SK-N-SH (cell line): ENCODE data around the gene TMEM35B. TPM values are rescaled to one million over a fixed set of nuclear protein-coding genes. Genes with fewer than 3 reads are reported as not detected.

Experiments used
- CTCF ChIA-PET: fragments of 300-600, 350-600 bp; formaldehyde crosslinking; extraction: SDS; loops from one replicate; lab custom pipeline; 2021; lab: Yijun Ruan, JAX
- POLR2A ChIA-PET: fragments of 350-600 bp; sonication (Branson Sonifier 250); formaldehyde crosslinking; extraction: SDS; loops from one replicate; lab custom pipeline; 2020; ENCODE audit warnings: antibody characterized with exemption, inconsistent platforms; lab: Yijun Ruan, JAX
- DNase-seq: peaks from one replicate; pipeline ENCODE4 v3.0.0; 2012
- H2AFZ ChIP-seq: fragments of 200-600 bp; sonication (generic); 2 replicates; pipeline ENCODE4 v1.8.1; 2016; ENCODE audit warnings: antibody characterized with exemption, mild to moderate bottlenecking, low read depth
- H3F3A ChIP-seq: fragments of 200-600 bp; sonication (generic); replicated peaks from 2 replicates; pipeline ENCODE3; 2016; ENCODE audit warnings: antibody characterized with exemption, mild to moderate bottlenecking; ENCODE audit not compliant: insufficient read depth
- H3K27ac ChIP-seq, 2 experiments: fragments of 200-500 bp in 1 of 2; fragments of 200-600 bp in 1 of 2; sonication (Bioruptor generic) in 1 of 2; sonication (generic), shearing (Covaris generic) in 1 of 2; 2 replicates each; pipeline versions ENCODE4 v1.5.1 to v1.6.1; 2014 to 2016; ENCODE audit warnings: low read depth in 2 of 2, inconsistent platforms in 1 of 2, low read length in 1 of 2, mild to moderate bottlenecking in 1 of 2, mixed read lengths in 1 of 2
- H3K27me3 ChIP-seq: fragments of 200-600 bp; sonication (generic), shearing (Covaris generic); 2 replicates; pipeline ENCODE4 v1.6.1; 2016; ENCODE audit warnings: mixed run types; ENCODE audit not compliant: insufficient read depth
- H3K36me3 ChIP-seq, 2 experiments: fragments of 200-500 bp in 1 of 2; fragments of 200-600 bp in 1 of 2; sonication (Bioruptor generic) in 1 of 2; sonication (generic) in 1 of 2; replicated peaks in 1 of 2; 2 replicates each; pipeline versions ENCODE3 to v1.5.1; 2014 to 2016; ENCODE audit warnings: low read length in 1 of 2, mild to moderate bottlenecking in 1 of 2; ENCODE audit not compliant: insufficient read depth in 2 of 2, control insufficient read depth in 1 of 2
- H3K4me1 ChIP-seq, 2 experiments: fragments of 200-500 bp in 1 of 2; fragments of 200-600 bp in 1 of 2; sonication (Bioruptor generic) in 1 of 2; sonication (generic), shearing (Covaris generic) in 1 of 2; 2 replicates each; pipeline versions ENCODE4 v1.5.1 to v1.6.1; 2014 to 2016; ENCODE audit warnings: low read depth in 1 of 2, low read length in 1 of 2, mixed run types in 1 of 2; ENCODE audit not compliant: insufficient read depth in 2 of 2, control insufficient read depth in 1 of 2
- H3K4me2 ChIP-seq: fragments of 200-600 bp; sonication (generic), shearing (Covaris generic); 2 replicates; pipeline ENCODE4 v1.6.1; 2017; ENCODE audit warnings: mixed run types
- H3K4me3 ChIP-seq, 2 experiments: fragments of 200-500 bp in 1 of 2; fragments of 200-600 bp in 1 of 2; sonication (Bioruptor generic) in 1 of 2; sonication (generic), shearing (Covaris generic) in 1 of 2; 2 replicates each; pipeline versions ENCODE4 v1.5.1 to v1.8.1; 2014 to 2016; ENCODE audit warnings: low read depth in 2 of 2, inconsistent platforms in 1 of 2, low read length in 1 of 2, mild to moderate bottlenecking in 1 of 2, mixed read lengths in 1 of 2, moderate library complexity in 1 of 2
- H3K79me2 ChIP-seq: fragments of 200-600 bp; sonication (generic); 2 replicates; pipeline ENCODE4 v1.8.1; 2017; ENCODE audit warnings: mild to moderate bottlenecking; ENCODE audit not compliant: insufficient read depth
- H3K9ac ChIP-seq: fragments of 200-600 bp; sonication (generic); 2 replicates; pipeline ENCODE4 v1.6.1; 2017; ENCODE audit warnings: mixed run types
- H3K9me2 ChIP-seq: fragments of 200-600 bp; sonication (generic); 2 replicates; pipeline ENCODE4 v1.6.1; 2017; ENCODE audit warnings: mixed run types
- H3K9me3 ChIP-seq: fragments of 200-600 bp; sonication (generic); 2 replicates; pipeline ENCODE4 v1.6.1; 2017; ENCODE audit warnings: mixed run types, mild to moderate bottlenecking, moderate library complexity
- H4K20me1 ChIP-seq: fragments of 200-600 bp; sonication (generic); 2 replicates; pipeline ENCODE4 v1.6.1; 2017; ENCODE audit warnings: mild to moderate bottlenecking, mixed run types; ENCODE audit not compliant: insufficient read depth
- FOSL2 ChIP-seq: IDR thresholded peaks from 2 replicates; pipeline ENCODE4 v1.4.0; 2012; ENCODE audit warnings: low read depth, mild to moderate bottlenecking, moderate library complexity, borderline replicate concordance
- FOXJ3 ChIP-seq: sonication (generic); formaldehyde crosslinking; IDR thresholded peaks from 2 replicates; pipeline ENCODE4 v1.5.1; 2020; ENCODE audit warnings: mild to moderate bottlenecking, missing genetic modification reagents
- GABPA ChIP-seq: IDR thresholded peaks from 2 replicates; pipeline ENCODE4 v1.4.0; 2012; ENCODE audit warnings: low read depth, mild to moderate bottlenecking
- GATA2 ChIP-seq: sonication (generic); formaldehyde crosslinking; IDR thresholded peaks from 2 replicates; pipeline ENCODE4 v1.5.0; 2020; ENCODE audit warnings: mild to moderate bottlenecking, missing genetic modification reagents
- IRF3 ChIP-seq: fragments of 150-350 bp; IDR thresholded peaks from 2 replicates; pipeline ENCODE4 v1.6.1; 2016; ENCODE audit warnings: mild to moderate bottlenecking, low read depth, low read length
- JUND ChIP-seq: IDR thresholded peaks from 2 replicates; pipeline ENCODE4 v1.4.0; 2012
- MEF2A ChIP-seq: IDR thresholded peaks from 2 replicates; pipeline ENCODE4 v1.4.0; 2012; ENCODE audit warnings: low read depth, borderline replicate concordance
- MXI1 ChIP-seq: IDR thresholded peaks from 2 replicates; pipeline ENCODE4 v1.6.1; 2012; ENCODE audit warnings: mild to moderate bottlenecking, low read depth, low read length, improper control_type of control experiment
- NRF1 ChIP-seq: IDR thresholded peaks from 2 replicates; pipeline ENCODE4 v1.6.1; 2012; ENCODE audit warnings: low read depth, mild to moderate bottlenecking, low read length
- PBX3 ChIP-seq: IDR thresholded peaks from 2 replicates; pipeline ENCODE4; 2012
- RCOR1 ChIP-seq: fragments of 150-350 bp; IDR thresholded peaks from 2 replicates; pipeline ENCODE4 v1.6.1; 2017; ENCODE audit warnings: antibody characterized with exemption, low read length
- REST ChIP-seq: IDR thresholded peaks from 2 replicates; pipeline ENCODE4 v1.6.1; 2012; ENCODE audit warnings: mild to moderate bottlenecking, low read depth, low read length, moderate library complexity
- SIN3A ChIP-seq: IDR thresholded peaks from 2 replicates; pipeline ENCODE4 v1.6.1; 2012; ENCODE audit warnings: low read depth, mild to moderate bottlenecking, low read length, moderate library complexity, borderline replicate concordance
- SMC3 ChIP-seq: IDR thresholded peaks from 2 replicates; pipeline ENCODE4 v1.6.1; 2012; ENCODE audit warnings: low read depth, low read length, improper control_type of control experiment
- TAF1 ChIP-seq: IDR thresholded peaks from 2 replicates; pipeline ENCODE4 v1.6.1; 2012; ENCODE audit warnings: low read depth, mild to moderate bottlenecking, low read length, moderate library complexity, borderline replicate concordance
- TCF12 ChIP-seq: IDR thresholded peaks from 2 replicates; pipeline ENCODE4 v1.4.0; 2012
- TEAD4 ChIP-seq: IDR thresholded peaks from 2 replicates; pipeline ENCODE4 v1.4.0; 2012; ENCODE audit warnings: mild to moderate bottlenecking, borderline replicate concordance; ENCODE audit not compliant: insufficient read depth
- USF1 ChIP-seq: IDR thresholded peaks from 2 replicates; pipeline ENCODE4 v1.4.0; 2012; ENCODE audit warnings: low read depth, borderline replicate concordance
- USF2 ChIP-seq: fragments of 150-350 bp; IDR thresholded peaks from 2 replicates; pipeline ENCODE4 v1.6.1; 2017; ENCODE audit warnings: antibody characterized with exemption, low read length, low read depth, borderline replicate concordance
- ZBTB33 ChIP-seq: IDR thresholded peaks from 2 replicates; pipeline ENCODE4 v1.4.0; 2012; ENCODE audit warnings: low read depth, borderline replicate concordance
- WGBS: methylation state at CpG from one replicate; pipeline ENCODE4 v1.1.6; 2017; ENCODE audit warnings: low lambda C conversion rate; 5-methylcytosine and 5-hydroxymethylcytosine counted together
- polyA plus RNA-seq, 3 experiments: library from polyadenylated mRNA; depleted of rRNA; stranded (reverse); fragments of >200 nt; gene quantifications; 2 replicates each; pipeline ENCODE4 v1.2.3, GENCODE V29; 2012

TMEM35B gene
- polyA plus RNA-seq, 1 of the 3 experiments (the other 2 are of a cell fraction): 47.4 TPM

- DNase-seq: no peak
- no peak overlapping the region for H3K27ac ChIP-seq
- H3K4me3 ChIP-seq: no peak overlapping the region
- H2AFZ ChIP-seq: no peak overlapping the region
- H4K20me1 ChIP-seq: no peaks in the 10 kb centered on the region
- 52% methylated on average over 2 of the region's 2 CpGs for WGBS
- no peaks in the 10 kb centered on the region for H3K79me2 ChIP-seq
- H3K36me3 ChIP-seq: peaks cover 41 to 61% of the 10 kb centered on the region in 2 experiments
- H3K4me1 ChIP-seq: no peaks in the 10 kb centered on the region
- CTCF ChIA-PET: interaction anchor here (0.8 kb wide), 1 partner anchor 24 kb away, joined by 3 read pairs; no protein-coding TSS in a partner anchor
- H3K9me2 ChIP-seq: no peaks in the 10 kb centered on the region
- H3K4me2 ChIP-seq: no peak overlapping the region
- H3K27me3 ChIP-seq: no peaks in the 10 kb centered on the region
- POLR2A ChIA-PET: no interaction called here
- no peaks in the 10 kb centered on the region for H3F3A ChIP-seq
- no peak for TF ChIP-seq ZBTB33
- TF ChIP-seq SIN3A: no peak
- TF ChIP-seq FOSL2: no peak
- TF ChIP-seq MEF2A: no peak
- no peak for TF ChIP-seq JUND
- no peak for TF ChIP-seq GATA2 (CRISPR knock-in tag)
- no peak for TF ChIP-seq TCF12
- TF ChIP-seq TAF1: no peak
- no peak for TF ChIP-seq TEAD4
- no peak for TF ChIP-seq FOXJ3 (CRISPR knock-in tag)
- TF ChIP-seq PBX3: no peak
- TF ChIP-seq GABPA: no peak
- TF ChIP-seq SMC3: no peak
- TF ChIP-seq USF2: no peak
- no peak for TF ChIP-seq IRF3
- no peak for TF ChIP-seq NRF1
- no peak for TF ChIP-seq REST
- TF ChIP-seq USF1: no peak
- TF ChIP-seq MXI1: no peak
- no peak for TF ChIP-seq RCOR1
- no peaks in the 10 kb centered on the region for H3K9me3 ChIP-seq
- H3K9ac ChIP-seq: no peak overlapping the region
These were observed 29.3 kb upstream of the TMEM35B start for GRCh38 chr1:35014486-35014885.
